Tibial artery (tissue), 4 donors: Measurements from ENCODE around the gene COL18A1.

Experiments
- DNase-seq, 2 donors: peaks; one replicate each; pipeline ENCODE4 v3.0.0-alpha.2; 2019
- H3K27ac ChIP-seq, 2 donors: fragments of 200-600 bp; sonication (generic) in 1 of 2; 1 replicate in 1 of 2; 2 replicates in 1 of 2; pipeline ENCODE4 v1.5.1; 2018 to 2019; ENCODE audit warnings: mild to moderate bottlenecking in 1 of 2
- H3K27me3 ChIP-seq, 2 donors: fragments of 200-600 bp; sonication (generic) in 1 of 2; one replicate each; pipeline versions ENCODE4 v1.5.1 to v1.6.0; 2016 to 2019
- H3K36me3 ChIP-seq, 3 donors: fragments of 200-600 bp; sonication (generic) in 2 of 3; one replicate each; pipeline ENCODE4 v1.5.1; 2016 to 2019; ENCODE audit warnings: mild to moderate bottlenecking in 2 of 3
- H3K4me1 ChIP-seq, 4 donors: fragments of 200-600 bp; sonication (generic) in 2 of 4; 1 replicate in 3 of 4; 2 replicates in 1 of 4; pipeline ENCODE4 v1.5.1; 2016 to 2019
- H3K4me3 ChIP-seq, 2 donors: fragments of 200-600 bp; sonication (generic) in 1 of 2; 1 replicate in 1 of 2; 2 replicates in 1 of 2; pipeline ENCODE4 v1.5.1; 2018 to 2019; ENCODE audit warnings: mild to moderate bottlenecking in 2 of 2
- H3K9me3 ChIP-seq, 3 donors: fragments of 200-600 bp; sonication (generic) in 1 of 3; one replicate each; pipeline ENCODE4 v1.5.1; 2016 to 2019
- intact Hi-C: fragments of 100-400 bp; cut with DNase I; formaldehyde crosslinking; loops from one replicate; pipeline ENCODE4 v1.15.0; 2023; ENCODE audit warnings: low total_unique reads
- TF ChIP-seq, protein P1 (sequence below), 2 experiments: fragments of 200-600 bp in 1 of 2; fragments of 450-650 bp in 1 of 2; IDR thresholded peaks; one replicate each; pipeline ENCODE4 v1.5.1; 2017 to 2019; ENCODE audit warnings: antibody characterized with exemption in 2 of 2, mild to moderate bottlenecking in 1 of 2, moderate library complexity in 1 of 2

COL18A1 gene

DNA sequence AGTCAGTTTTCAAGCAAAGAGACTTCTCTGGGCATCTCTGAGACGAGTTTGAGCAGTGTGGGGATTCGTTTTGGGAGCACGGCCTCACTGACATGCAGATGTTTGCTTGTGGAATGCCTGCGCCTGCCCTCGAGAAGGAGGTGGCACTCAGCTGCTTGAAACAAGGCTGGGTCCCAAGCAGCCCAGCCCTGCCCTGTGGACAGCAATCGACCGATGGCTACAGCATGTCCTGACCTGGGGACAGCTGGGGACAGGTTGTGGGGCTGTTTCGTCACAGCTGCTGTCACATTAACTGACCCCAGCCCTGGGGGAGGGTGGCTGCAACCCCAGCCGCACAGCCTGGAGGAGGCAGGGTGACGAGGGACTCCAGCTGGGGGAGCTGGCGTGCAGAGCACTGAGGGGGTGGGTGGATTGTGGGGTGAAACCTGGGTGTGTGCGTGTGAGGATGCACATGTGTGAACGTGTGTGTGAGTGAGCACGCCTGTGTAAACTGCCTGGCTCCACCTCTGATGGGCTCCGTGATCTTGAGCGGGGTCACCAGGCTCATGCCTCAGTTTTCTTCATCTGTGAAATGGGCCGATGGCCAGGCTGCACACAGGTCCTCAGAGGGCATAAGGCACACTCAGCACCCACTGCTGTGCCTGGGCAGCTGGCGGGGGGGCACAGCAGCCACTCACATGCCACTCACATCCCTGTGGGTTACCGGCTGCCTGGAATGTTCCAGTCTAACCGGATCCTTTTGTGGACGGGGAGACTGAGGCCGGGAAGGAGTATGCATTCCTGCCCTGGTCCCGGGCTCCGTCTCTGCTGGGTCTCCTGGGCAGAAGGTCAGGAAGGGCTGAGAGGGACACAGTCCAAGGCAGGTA lies 49.3 kb downstream of the COL18A1 start:
- no peaks in the 10 kb centered on the region for H3K9me3 ChIP-seq
- peak overlapping the region in 1 of 2 donors; percentile 55 for H3K4me3 ChIP-seq
- H3K36me3 ChIP-seq, result no peaks in the 10 kb centered on the region
- peak in 1 of 2 donors; percentile 65 for DNase-seq
- peaks cover 0 to 75% (median 61%) of the 10 kb centered on the region in 4 donors for H3K4me1 ChIP-seq
- no peaks in the 10 kb centered on the region for H3K27me3 ChIP-seq
- TF ChIP-seq, protein P1, sequence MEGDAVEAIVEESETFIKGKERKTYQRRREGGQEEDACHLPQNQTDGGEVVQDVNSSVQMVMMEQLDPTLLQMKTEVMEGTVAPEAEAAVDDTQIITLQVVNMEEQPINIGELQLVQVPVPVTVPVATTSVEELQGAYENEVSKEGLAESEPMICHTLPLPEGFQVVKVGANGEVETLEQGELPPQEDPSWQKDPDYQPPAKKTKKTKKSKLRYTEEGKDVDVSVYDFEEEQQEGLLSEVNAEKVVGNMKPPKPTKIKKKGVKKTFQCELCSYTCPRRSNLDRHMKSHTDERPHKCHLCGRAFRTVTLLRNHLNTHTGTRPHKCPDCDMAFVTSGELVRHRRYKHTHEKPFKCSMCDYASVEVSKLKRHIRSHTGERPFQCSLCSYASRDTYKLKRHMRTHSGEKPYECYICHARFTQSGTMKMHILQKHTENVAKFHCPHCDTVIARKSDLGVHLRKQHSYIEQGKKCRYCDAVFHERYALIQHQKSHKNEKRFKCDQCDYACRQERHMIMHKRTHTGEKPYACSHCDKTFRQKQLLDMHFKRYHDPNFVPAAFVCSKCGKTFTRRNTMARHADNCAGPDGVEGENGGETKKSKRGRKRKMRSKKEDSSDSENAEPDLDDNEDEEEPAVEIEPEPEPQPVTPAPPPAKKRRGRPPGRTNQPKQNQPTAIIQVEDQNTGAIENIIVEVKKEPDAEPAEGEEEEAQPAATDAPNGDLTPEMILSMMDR (IDR thresholded peaks at IDR 0.05), result no peak
- H3K27ac ChIP-seq, result peak overlapping the region; percentile 73 to 75
- intact Hi-C loops, result loop anchor here (10.0 kb wide), 1 partner anchor 299 kb away; no protein-coding TSS in a partner anchor

DNA sequence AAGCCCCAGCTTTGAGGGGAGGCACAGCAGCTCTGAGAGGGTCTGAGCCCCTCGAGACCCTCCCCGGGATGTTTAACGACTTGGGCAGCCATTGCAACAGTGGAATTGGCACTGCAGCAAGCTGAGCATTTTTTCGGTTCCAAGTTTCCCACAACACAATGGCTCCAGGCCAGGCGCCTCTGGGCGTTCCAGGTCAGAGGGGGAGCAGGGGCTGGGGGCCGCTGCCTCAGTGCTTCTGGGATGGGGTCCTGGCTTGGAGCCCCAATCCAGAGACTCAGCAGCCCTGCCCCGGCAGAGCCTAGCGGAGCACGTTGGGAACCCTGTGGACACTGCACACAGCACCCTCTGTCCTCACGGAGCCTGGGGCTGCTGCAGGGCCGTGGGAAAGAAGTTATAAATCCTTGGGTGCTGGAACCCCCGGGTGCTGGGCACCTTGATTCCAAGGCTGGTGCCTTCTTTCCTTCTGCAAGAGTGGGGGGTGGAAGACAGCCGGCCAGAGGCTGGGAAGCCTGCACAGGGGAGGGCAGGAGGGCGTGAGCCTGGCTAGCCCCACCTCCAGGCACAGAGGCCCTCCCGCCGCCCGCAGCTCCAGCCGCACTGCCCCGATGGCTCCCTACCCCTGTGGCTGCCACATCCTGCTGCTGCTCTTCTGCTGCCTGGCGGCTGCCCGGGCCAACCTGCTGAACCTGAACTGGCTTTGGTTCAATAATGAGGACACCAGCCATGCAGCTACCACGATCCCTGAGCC lies 50.1 kb downstream of the COL18A1 start:
- H3K4me3 ChIP-seq, result peak overlapping the region; percentile 52 to 55
- DNase-seq, result peak in 1 of 2 donors; percentile 88
- intact Hi-C loops, result loop anchor here (10.0 kb wide), 1 partner anchor 300 kb away; no protein-coding TSS in a partner anchor
- no peaks in the 10 kb centered on the region for H3K36me3 ChIP-seq
- peak overlapping the region; percentile 73 to 75 for H3K27ac ChIP-seq
- no peaks in the 10 kb centered on the region for H3K9me3 ChIP-seq
- H3K27me3 ChIP-seq, result no peaks in the 10 kb centered on the region
- H3K4me1 ChIP-seq, result peaks cover 0 to 77% (median 66%) of the 10 kb centered on the region in 4 donors
- TF ChIP-seq, protein P1 (IDR thresholded peaks at IDR 0.05), result no peak

DNA sequence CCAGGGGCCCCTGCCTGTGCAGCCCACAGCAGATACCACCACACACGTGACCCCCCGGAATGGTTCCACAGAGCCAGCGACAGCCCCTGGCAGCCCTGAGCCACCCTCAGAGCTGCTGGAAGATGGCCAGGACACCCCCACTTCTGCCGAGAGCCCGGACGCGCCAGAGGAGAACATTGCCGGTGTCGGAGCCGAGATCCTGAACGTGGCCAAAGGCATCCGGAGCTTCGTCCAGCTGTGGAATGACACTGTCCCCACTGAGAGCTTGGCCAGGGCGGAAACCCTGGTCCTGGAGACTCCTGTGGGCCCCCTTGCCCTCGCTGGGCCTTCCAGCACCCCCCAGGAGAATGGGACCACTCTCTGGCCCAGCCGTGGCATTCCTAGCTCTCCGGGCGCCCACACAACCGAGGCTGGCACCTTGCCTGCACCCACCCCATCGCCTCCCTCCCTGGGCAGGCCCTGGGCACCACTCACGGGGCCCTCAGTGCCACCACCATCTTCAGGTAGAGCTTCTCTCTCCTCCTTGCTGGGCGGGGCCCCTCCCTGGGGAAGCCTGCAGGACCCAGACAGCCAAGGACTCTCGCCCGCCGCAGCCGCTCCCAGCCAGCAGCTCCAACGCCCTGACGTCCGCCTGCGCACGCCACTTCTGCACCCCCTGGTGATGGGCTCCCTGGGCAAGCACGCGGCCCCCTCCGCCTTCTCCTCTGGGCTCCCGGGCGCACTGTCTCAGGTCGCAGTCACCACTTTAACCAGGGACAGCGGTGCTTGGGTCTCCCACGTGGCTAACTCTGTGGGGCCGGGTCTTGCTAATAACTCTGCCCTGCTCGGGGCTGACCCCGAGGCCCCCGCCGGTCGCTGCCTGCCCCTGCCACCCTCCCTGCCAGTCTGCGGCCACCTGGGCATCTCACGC lies 51.0 kb downstream of the COL18A1 start:
- intact Hi-C loops, result loop anchor here (10.0 kb wide), 1 partner anchor 301 kb away; no protein-coding TSS in a partner anchor
- H3K4me3 ChIP-seq, result peak overlapping the region; percentile 52 to 55
- no peaks in the 10 kb centered on the region for H3K27me3 ChIP-seq
- H3K36me3 ChIP-seq, result no peaks in the 10 kb centered on the region
- H3K9me3 ChIP-seq, result no peaks in the 10 kb centered on the region
- no peak for DNase-seq
- H3K4me1 ChIP-seq, result peaks cover 0 to 79% (median 69%) of the 10 kb centered on the region in 4 donors
- H3K27ac ChIP-seq, result peak overlapping the region; percentile 73 to 75
- TF ChIP-seq, protein P1 (IDR thresholded peaks at IDR 0.05), result no peak

DNA sequence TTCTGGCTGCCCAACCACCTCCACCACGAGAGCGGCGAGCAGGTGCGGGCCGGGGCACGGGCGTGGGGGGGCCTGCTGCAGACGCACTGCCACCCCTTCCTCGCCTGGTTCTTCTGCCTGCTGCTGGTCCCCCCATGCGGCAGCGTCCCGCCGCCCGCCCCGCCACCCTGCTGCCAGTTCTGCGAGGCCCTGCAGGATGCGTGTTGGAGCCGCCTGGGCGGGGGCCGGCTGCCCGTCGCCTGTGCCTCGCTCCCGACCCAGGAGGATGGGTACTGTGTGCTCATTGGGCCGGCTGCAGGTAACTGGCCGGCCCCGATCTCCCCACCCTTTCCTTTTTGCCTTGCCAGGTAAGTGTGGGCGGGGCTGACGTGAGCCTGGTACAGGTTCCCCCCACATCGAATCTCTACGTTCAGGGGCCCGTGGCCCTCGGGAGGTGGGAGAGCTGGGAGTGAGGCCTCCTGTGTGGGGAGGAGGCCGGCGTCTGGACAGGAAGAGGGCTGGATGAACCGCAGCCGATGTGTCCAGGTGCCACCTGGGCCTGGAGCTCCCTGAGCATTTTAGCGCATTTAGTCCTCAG lies 51.7 kb downstream of the COL18A1 start:
- H3K4me3 ChIP-seq, result peak overlapping the region; percentile 52 to 55
- DNase-seq, result no peak
- no peaks in the 10 kb centered on the region for H3K9me3 ChIP-seq
- H3K4me1 ChIP-seq, result peaks cover 0 to 83% (median 67%) of the 10 kb centered on the region in 4 donors
- peak overlapping the region; percentile 73 to 75 for H3K27ac ChIP-seq
- H3K27me3 ChIP-seq, result no peaks in the 10 kb centered on the region
- TF ChIP-seq, protein P1 (IDR thresholded peaks at IDR 0.05), result no peak
- peaks cover 0 to 7% (median 0%) of the 10 kb centered on the region in 3 donors for H3K36me3 ChIP-seq
- intact Hi-C loops, result loop anchor here (10.0 kb wide), 1 partner anchor 302 kb away; no protein-coding TSS in a partner anchor
